K562 (cell line): Measurements from ENCODE around the gene KCNQ5. TPM values are rescaled to one million over a fixed set of nuclear protein-coding genes. Genes with fewer than 3 reads are reported as not detected.

ENCODE experiments used
- ATAC-seq: fragments of 200-7000 bp; cut with Tn5 transposase; 3 replicates; pipeline ENCODE4 v1.9.1; 2020; ENCODE audit warnings: moderate library complexity
- BruUV-seq: library from RNA; stranded (reverse); fragments of 400-500 nt; replicated peaks from 2 replicates; lab custom pipeline; 2021; lab: Mats Ljungman, UMichigan
- CTCF ChIA-PET: fragments of 300-600 bp; formaldehyde crosslinking; extraction: SDS; loops from one replicate; lab custom pipeline; 2021; ENCODE audit warnings: low intra/inter-chr PET ratio; lab: Yijun Ruan, JAX
- POLR2A ChIA-PET: fragments of 300-600, 350-650 bp; sonication (Branson Sonifier 250); formaldehyde crosslinking; extraction: SDS; loops from one replicate; lab custom pipeline; 2021; ENCODE audit warnings: antibody characterized with exemption, inconsistent platforms; lab: Yijun Ruan, JAX
- DNase-seq, 4 experiments: peaks; one replicate each; pipeline versions ENCODE4 v3.0.0 to v3.0.0-alpha.2; 2011 to 2018; ENCODE audit warnings: low spot score in 3 of 4, mixed read lengths in 3 of 4; ENCODE audit errors: extremely low read depth in 1 of 4
- FAIRE-seq: peaks from 2 replicates; lab custom pipeline; 2011; peaks lifted over from hg19 to GRCh38; lab: Jason Lieb, UNC
- H2AFZ ChIP-seq: 2 replicates; pipeline ENCODE4 v1.6.0; 2011; ENCODE audit warnings: low read depth, low read length, control low read depth, inconsistent platforms
- H3K27ac ChIP-seq: fragments of 200-600 bp; 3 replicates; pipeline ENCODE4 v1.8.0; 2011; ENCODE audit warnings: low read depth, mild to moderate bottlenecking, control low read depth, inconsistent platforms, low read length, moderate library complexity, mixed read lengths; ENCODE audit errors: extremely low read depth
- H3K27me3 ChIP-seq, 2 experiments: fragments of 300-600 bp in 1 of 2; 2 replicates in 1 of 2; 3 replicates in 1 of 2; pipeline versions ENCODE4 v1.6.0 to v1.8.0; 2011; ENCODE audit warnings: inconsistent platforms in 2 of 2, low read length in 2 of 2, mild to moderate bottlenecking in 1 of 2, mixed read lengths in 1 of 2, moderate library complexity in 1 of 2; ENCODE audit not compliant: control insufficient read depth in 2 of 2, insufficient read depth in 2 of 2
- H3K36me3 ChIP-seq: fragments of 300-600 bp; 3 replicates; pipeline ENCODE4 v1.8.0; 2011; ENCODE audit warnings: mild to moderate bottlenecking, low read length, inconsistent platforms; ENCODE audit not compliant: control insufficient read depth, insufficient read depth
- H3K4me1 ChIP-seq, 2 experiments: fragments of 200-600 bp in 1 of 2; replicated peaks in 1 of 2; 2 replicates in 1 of 2; 3 replicates in 1 of 2; pipeline versions ENCODE4 v1.5.1 to v1.8.0; 2011; ENCODE audit warnings: inconsistent platforms in 2 of 2, low read length in 2 of 2, mild to moderate bottlenecking in 1 of 2, mixed read lengths in 1 of 2, moderate library complexity in 1 of 2; ENCODE audit not compliant: control insufficient read depth in 2 of 2, insufficient read depth in 2 of 2
- H3K4me2 ChIP-seq: 2 replicates; pipeline ENCODE4 v1.6.1; 2011; ENCODE audit warnings: low read length, control low read depth, inconsistent platforms, mixed read lengths; ENCODE audit not compliant: insufficient read depth
- H3K4me3 ChIP-seq: fragments of 200-600 bp; sonication (generic), shearing (Covaris generic); 2 replicates; pipeline ENCODE4 v1.5.1; 2016; ENCODE audit warnings: control low read depth, inconsistent platforms
- H3K79me2 ChIP-seq: fragments of 200-600 bp; 3 replicates; pipeline ENCODE4 v1.8.0; 2011; ENCODE audit warnings: low read length, inconsistent platforms; ENCODE audit not compliant: control insufficient read depth, insufficient read depth
- H3K9ac ChIP-seq, 2 experiments: 2 replicates each; pipeline versions ENCODE4 v1.6.0 to v1.6.1; 2011; ENCODE audit warnings: low read depth in 2 of 2, low read length in 2 of 2, control low read depth in 1 of 2, inconsistent platforms in 1 of 2, mild to moderate bottlenecking in 1 of 2, mixed read lengths in 1 of 2; ENCODE audit not compliant: insufficient read depth in 1 of 2
- H3K9me1 ChIP-seq: one replicate; pipeline ENCODE4 v1.6.0; 2011; ENCODE audit warnings: inconsistent platforms, mild to moderate bottlenecking, low read length, moderate library complexity; ENCODE audit not compliant: control insufficient read depth, insufficient read depth
- H3K9me3 ChIP-seq: replicated peaks from 2 replicates; pipeline ENCODE4 v1.5.1; 2011; ENCODE audit warnings: low read depth, low read length, inconsistent platforms; ENCODE audit not compliant: control insufficient read depth, insufficient read depth
- H4K20me1 ChIP-seq: replicated peaks from 2 replicates; pipeline ENCODE4 v1.6.1; 2011; ENCODE audit warnings: low read length, inconsistent platforms, mixed read lengths; ENCODE audit not compliant: control insufficient read depth, insufficient read depth
- BACH1 ChIP-seq: fragments of 200-800 bp; sonication (Bioruptor generic); IDR thresholded peaks from 2 replicates; pipeline ENCODE4 v1.6.1; 2016; ENCODE audit warnings: missing genetic modification characterization, missing compliant biosample characterization
- BDP1 ChIP-seq: IDR thresholded peaks from 3 replicates; pipeline ENCODE4 v1.6.1; 2011; ENCODE audit not compliant: insufficient read length, insufficient read depth
- BMI1 ChIP-seq: fragments of 150-350 bp; IDR thresholded peaks from 2 replicates; pipeline ENCODE4 v1.6.1; 2014; ENCODE audit warnings: low read length
- ELK3 ChIP-seq: fragments of 450-650 bp; formaldehyde crosslinking; IDR thresholded peaks from 2 replicates; pipeline ENCODE4 v1.4.0; 2020; ENCODE audit warnings: mild to moderate bottlenecking
- HSF4 ChIP-seq: fragments of 250-450 bp; sonication (Bioruptor Pico); IDR thresholded peaks from 2 replicates; pipeline ENCODE4 v2.1.2; 2022; ENCODE audit warnings: mild to moderate bottlenecking, moderate library complexity, borderline replicate concordance
- MCM7 ChIP-seq, 2 experiments: fragments of 450-650 bp; IDR thresholded peaks; 2 replicates each; pipeline ENCODE4 v1.6.1; 2016 to 2018
- MEF2D ChIP-seq: conservative IDR thresholded peaks from 2 replicates; pipeline ENCODE4 v1.6.1; 2016; ENCODE audit warnings: low read depth, missing genetic modification characterization, missing compliant biosample characterization
- PHF21A ChIP-seq: fragments of 450-650 bp; IDR thresholded peaks from 2 replicates; pipeline ENCODE4 v1.6.1; 2017; ENCODE audit warnings: low read depth, borderline replicate concordance
- POLR2AphosphoS2 ChIP-seq: IDR thresholded peaks from 2 replicates; pipeline ENCODE4 v1.6.1; 2012; ENCODE audit warnings: low read length, improper control_type of control experiment
- POLR2AphosphoS5 ChIP-seq: IDR thresholded peaks from 2 replicates; pipeline ENCODE4 v1.6.1; 2011; ENCODE audit warnings: mild to moderate bottlenecking, low read depth, low read length, moderate library complexity; ENCODE audit not compliant: control insufficient read depth, insufficient read depth
- SREBF2 ChIP-seq: sonication (generic); formaldehyde crosslinking; IDR thresholded peaks from 2 replicates; pipeline ENCODE4 v1.4.0; 2020; ENCODE audit warnings: mild to moderate bottlenecking, missing genetic modification reagents
- TSHZ1 ChIP-seq: fragments of 250-450 bp; sonication (Bioruptor Pico); IDR thresholded peaks from 2 replicates; pipeline ENCODE4 v1.4.0; 2020; ENCODE audit warnings: mild to moderate bottlenecking, moderate library complexity
- ZFP36 ChIP-seq: fragments of 150-350 bp; IDR thresholded peaks from 2 replicates; pipeline ENCODE4 v1.6.1; 2018; ENCODE audit warnings: low read length, low read depth; ENCODE audit not compliant: partially characterized antibody
- ZNF146 ChIP-seq: IDR thresholded peaks from one replicate; pipeline ENCODE4 v1.6.1; 2018; ENCODE audit warnings: missing compliant biosample characterization; ENCODE audit not compliant: unreplicated experiment
- ZNF316 ChIP-seq: fragments of 450-650 bp; IDR thresholded peaks from 2 replicates; pipeline ENCODE4 v1.6.1; 2016
- ZNF695 ChIP-seq: fragments of 450-650 bp; formaldehyde crosslinking; IDR thresholded peaks from 2 replicates; pipeline ENCODE4 v1.4.0; 2020; ENCODE audit warnings: mild to moderate bottlenecking, moderate library complexity
- ZNF707 ChIP-seq: fragments of 250-450 bp; sonication (Bioruptor Pico); conservative IDR thresholded peaks from 2 replicates; pipeline ENCODE4 v1.8.0; 2022; ENCODE audit warnings: inconsistent platforms, mild to moderate bottlenecking, moderate library complexity
- WGBS: fragments of 100-300 bp; shearing (Covaris generic); methylation state at CpG from one replicate; pipeline ENCODE4 v1.1.6; 2016; ENCODE audit warnings: low coverage, mixed read lengths; ENCODE audit not compliant: insufficient coverage; ENCODE audit errors: missing lambda C conversion rate; 5-methylcytosine and 5-hydroxymethylcytosine counted together
- in situ Hi-C: fragments of 300-500 bp; cut with MboI; formaldehyde crosslinking; loops from 4 replicates; pipeline ENCODE4 v1.15.0; 2018; ENCODE audit warnings: inconsistent platforms, mixed read lengths
- intact Hi-C: fragments of 100-400 bp; cut with micrococcal nuclease; formaldehyde crosslinking; loops from 2 replicates; pipeline ENCODE4 v1.14.2; 2022
- polyA plus RNA-seq, 8 experiments: library from polyadenylated mRNA; depleted of rRNA in 4 of 8; stranded (reverse) in 5 of 8; unstranded in 3 of 8; fragments of >200 nt; fragmentation: Nextera tagmentation in 2 of 8; fragmentation: Illumina TruSeq in 1 of 8; extraction: Ambion mirVana in 2 of 8; extraction: Trizol in 1 of 8; gene quantifications; 2 replicates each; pipeline versions ENCODE4 v1.2.1 to v1.2.3, GENCODE V29; 2011 to 2014; ENCODE audit warnings: inconsistent platforms in 1 of 8, missing spikeins in 1 of 8
- total RNA-seq, 7 experiments: library from RNA; depleted of rRNA in 6 of 7; stranded (reverse); fragments of >200 nt in 6 of 7; fragmentation: Illumina TruSeq in 2 of 7; extraction: Trizol in 2 of 7; gene quantifications; 2 replicates each; pipeline versions ENCODE4 v1.2.1 to v1.2.3, GENCODE V29; 2011 to 2021; ENCODE audit warnings: low replicate concordance in 1 of 7

Gene KCNQ5
- total and polyA plus RNA-seq, 9 of the 15 experiments (the other 6 are each of a cell fraction or from before 2014, with no cell fraction given): 0.31 to 5.9 (median 2.6) TPM

GRCh38 chr6:72905705-72906478 lies 284.0 kb downstream of the KCNQ5 start (continued):
- TF ChIP-seq MEF2D (tag) (no peak), ZFP36 (peak; percentile 81), SREBF2 (CRISPR knock-in tag) (no peak), ZNF316 (peak; percentile 53), POLR2AphosphoS2 (no peak), ZNF707 (CRISPR knock-in tag) (no peak), MCM7 (IDR thresholded peaks at IDR 0.05) (no peak), HSF4 (CRISPR knock-in tag) (no peak), PHF21A (no peak), ZNF146 (CRISPR knock-in tag) (no peak), ZNF695 (no peak), BDP1 (no peak)

- no peak for ATAC-seq
- CTCF ChIA-PET: no interaction called here
Observed at GRCh38 chr6:72911463-72912155, 289.7 kb downstream of the KCNQ5 start.

More at GRCh38 chr6:72911463-72912155, 289.7 kb downstream of the KCNQ5 start:
- Histone ChIP-seq H3K27me3 (no peaks in the 10 kb centered on the region), H3K79me2 (no peaks in the 10 kb centered on the region), H3K9me1 (no peaks in the 10 kb centered on the region), H3K4me3 (no peak overlapping the region), H3K9ac (no peak overlapping the region), H2AFZ (no peak overlapping the region), H3K27ac (no peak overlapping the region), H3K9me3 (no peaks in the 10 kb centered on the region), H4K20me1 (no peaks in the 10 kb centered on the region), H3K36me3 (no peaks in the 10 kb centered on the region), H3K4me1 (no peaks in the 10 kb centered on the region), H3K4me2 (no peak overlapping the region)
- in situ Hi-C loops (no loop called here), intact Hi-C loops (no loop called here)
- TF ChIP-seq BMI1 (no peak), ELK3 (CRISPR knock-in tag) (no peak), TSHZ1 (no peak), BACH1 (tag) (no peak), POLR2AphosphoS5 (no peak)
- FAIRE-seq (no peak), DNase-seq (no peak)
- POLR2A ChIA-PET: no interaction called here
- BruUV-seq: no TSS peak
- WGBS: 0% methylated on average over 2 of the region's 2 CpGs
